BLaER1 (cell line): ENCODE results near the gene BCAP29.

Experiments
- H3K27ac ChIP-seq: shearing (Covaris generic); formaldehyde crosslinking; 2 replicates; pipeline ENCODE4 v1.8.1; 2022
- H3K27me3 ChIP-seq: shearing (Covaris generic); formaldehyde crosslinking; 2 replicates; pipeline ENCODE4 v1.8.1; 2022
- H3K36me3 ChIP-seq: shearing (Covaris generic); formaldehyde crosslinking; 2 replicates; pipeline ENCODE4 v1.8.1; 2022
- H3K4me1 ChIP-seq: shearing (Covaris generic); formaldehyde crosslinking; 2 replicates; pipeline ENCODE4 v1.8.1; 2022
- H3K4me2 ChIP-seq: shearing (Covaris generic); formaldehyde crosslinking; 2 replicates; pipeline ENCODE4 v1.8.1; 2022
- H3K4me3 ChIP-seq: shearing (Covaris generic); formaldehyde crosslinking; 2 replicates; pipeline ENCODE4 v1.8.1; 2022
- H3K9ac ChIP-seq: shearing (Covaris generic); formaldehyde crosslinking; 2 replicates; pipeline ENCODE4 v1.8.1; 2022
- H3K9me3 ChIP-seq: shearing (Covaris generic); formaldehyde crosslinking; 2 replicates; pipeline ENCODE4 v1.8.1; 2022
- H4K20me1 ChIP-seq: shearing (Covaris generic); formaldehyde crosslinking; 2 replicates; pipeline ENCODE4 v1.8.1; 2022
- Cebpa-rat ChIP-seq: shearing (Covaris generic); IDR thresholded peaks from 2 replicates; pipeline ENCODE4 v1.8.1; 2022

The BCAP29 gene

DNA sequence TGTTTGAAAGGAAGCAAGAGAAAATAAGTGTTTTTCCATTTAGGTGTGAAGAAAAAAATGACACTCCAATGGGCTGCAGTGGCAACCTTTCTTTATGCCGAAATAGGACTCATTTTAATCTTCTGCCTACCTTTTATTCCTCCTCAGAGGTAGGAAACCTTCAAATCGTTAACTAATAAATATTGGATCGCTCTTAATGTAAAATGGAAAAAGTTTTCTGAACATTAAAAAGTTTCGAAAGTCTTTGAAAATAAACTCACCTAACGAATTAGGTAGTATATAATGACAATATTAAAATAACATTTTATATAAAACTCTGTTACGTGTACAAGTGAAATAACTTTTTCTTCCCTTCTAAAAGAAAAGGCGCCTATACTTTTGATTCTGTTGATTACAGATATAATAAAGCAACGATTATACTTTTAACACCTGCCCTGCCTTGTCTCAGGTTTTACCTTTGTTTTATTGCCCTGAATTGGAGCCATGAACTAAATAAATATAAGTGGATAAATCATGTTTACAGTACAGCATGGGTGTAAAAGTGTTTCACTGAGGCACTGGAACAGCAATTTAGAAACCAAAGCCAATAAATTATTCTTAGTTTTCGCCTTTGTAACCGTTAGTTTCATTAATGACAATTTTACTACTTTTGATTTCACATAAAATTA is 804 bp downstream of the BCAP29 start:
- H3K27me3 ChIP-seq = peaks cover 35% of the 10 kb centered on the region
- H4K20me1 ChIP-seq = peaks cover 12% of the 10 kb centered on the region
- peak overlapping the region; percentile 82 for H3K4me3 ChIP-seq
- no peaks in the 10 kb centered on the region for H3K9me3 ChIP-seq
- peaks cover 10% of the 10 kb centered on the region for H3K36me3 ChIP-seq
- peak overlapping the region; percentile 83 for H3K27ac ChIP-seq
- H3K4me2 ChIP-seq = peak overlapping the region; percentile 78
- peak overlapping the region; percentile 83 for H3K9ac ChIP-seq
- peaks cover 17% of the 10 kb centered on the region for H3K4me1 ChIP-seq
- no peak for TF ChIP-seq Cebpa-rat

DNA sequence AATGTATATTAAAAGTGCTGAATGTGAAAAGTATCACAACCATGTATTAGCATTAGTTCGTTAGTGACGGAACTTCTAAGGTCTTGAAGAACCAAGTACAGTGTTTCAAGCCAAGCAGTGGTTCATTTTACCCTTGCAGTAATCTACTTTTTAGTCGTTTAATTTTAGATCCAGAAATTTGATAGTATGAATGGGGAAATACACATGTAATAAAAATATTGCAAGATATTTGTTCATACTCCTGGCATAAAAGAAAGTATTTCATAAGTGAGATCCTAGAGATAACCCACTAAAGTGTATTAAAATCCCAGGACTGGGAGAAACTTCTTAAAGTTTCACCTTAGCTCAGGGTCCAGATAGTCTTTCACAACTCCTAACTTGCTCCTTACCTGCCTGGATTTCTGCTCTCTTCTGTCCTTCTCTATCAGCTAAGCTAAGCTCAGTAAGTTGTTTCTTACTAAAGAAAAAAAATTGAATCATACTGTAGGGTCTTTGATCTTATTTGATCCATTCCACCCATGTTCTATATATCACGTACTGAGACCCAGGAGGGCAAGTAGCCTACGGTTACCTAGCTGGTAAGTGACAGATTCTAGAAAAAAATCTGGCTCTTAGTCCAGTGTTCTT is 1.5 kb downstream of the BCAP29 start:
- Histone ChIP-seq H3K27me3 (peaks cover 35% of the 10 kb centered on the region), H3K27ac (no peak overlapping the region), H3K9me3 (no peaks in the 10 kb centered on the region), H3K36me3 (0 out of 2 replicates have a peak, but pooled peaks cover 5% of the 10 kb centered on the region), H3K4me2 (no peak overlapping the region), H3K4me3 (no peak overlapping the region), H3K4me1 (peaks cover 17% of the 10 kb centered on the region), H4K20me1 (peaks cover 12% of the 10 kb centered on the region), H3K9ac (no peak overlapping the region)
- no peak for TF ChIP-seq Cebpa-rat

DNA sequence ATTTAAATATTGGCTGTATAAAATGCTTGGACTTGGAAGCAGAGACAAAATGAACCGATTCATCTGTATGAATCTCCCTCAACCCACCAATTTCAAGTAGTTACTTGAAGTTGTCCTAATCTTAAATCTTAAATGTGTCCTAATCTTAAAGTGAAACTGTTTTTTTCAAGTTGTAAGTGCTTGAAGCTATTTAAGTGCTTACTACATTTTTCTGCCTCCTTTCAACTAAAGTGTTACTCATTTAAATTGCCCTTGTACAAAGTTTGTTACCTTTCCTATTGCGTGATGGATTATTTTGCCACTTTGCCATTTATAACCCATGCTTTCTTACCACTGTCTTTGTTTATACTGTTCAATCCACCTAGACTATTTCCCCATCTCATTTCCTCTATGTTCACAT is 2.8 kb downstream of the BCAP29 start:
- no peak overlapping the region for H3K9ac ChIP-seq
- H4K20me1 ChIP-seq = peaks cover 12% of the 10 kb centered on the region
- 0 out of 2 replicates have a peak, but pooled peaks cover 5% of the 10 kb centered on the region for H3K36me3 ChIP-seq
- peaks cover 35% of the 10 kb centered on the region for H3K27me3 ChIP-seq
- H3K4me1 ChIP-seq = peaks cover 17% of the 10 kb centered on the region
- no peaks in the 10 kb centered on the region for H3K9me3 ChIP-seq
- no peak overlapping the region for H3K27ac ChIP-seq
- no peak for TF ChIP-seq Cebpa-rat
- no peak overlapping the region for H3K4me2 ChIP-seq
- H3K4me3 ChIP-seq = no peak overlapping the region

DNA sequence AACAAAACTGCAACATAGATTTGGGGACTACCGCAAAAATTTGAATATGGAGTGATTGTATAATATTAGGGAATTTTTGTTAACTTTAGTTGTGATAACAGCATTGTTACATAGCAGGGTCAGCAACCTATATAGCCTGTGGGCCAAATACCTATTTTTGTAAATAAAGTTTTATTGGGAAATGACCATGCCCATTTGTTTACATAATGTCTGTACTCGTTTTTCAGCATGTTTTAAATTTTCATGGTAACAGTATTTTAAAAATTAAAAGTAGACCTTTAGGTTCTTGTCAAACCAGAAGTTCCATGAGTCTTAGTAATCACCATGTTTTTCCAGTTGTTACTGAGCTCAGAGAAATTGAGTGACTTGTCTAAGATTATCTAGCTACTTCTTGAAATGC is 4.7 kb downstream of the BCAP29 start:
- H3K36me3 ChIP-seq = peaks cover 12% of the 10 kb centered on the region; the same call in 1 of the 2 replicates
- H3K9me3 ChIP-seq = no peaks in the 10 kb centered on the region
- TF ChIP-seq Cebpa-rat = no peak
- H3K9ac ChIP-seq = no peak overlapping the region
- H3K4me1 ChIP-seq = peaks cover 10% of the 10 kb centered on the region
- peaks cover 10% of the 10 kb centered on the region for H4K20me1 ChIP-seq
- H3K4me2 ChIP-seq = no peak overlapping the region
- peaks cover 23% of the 10 kb centered on the region for H3K27me3 ChIP-seq
- no peak overlapping the region for H3K4me3 ChIP-seq
- H3K27ac ChIP-seq = no peak overlapping the region

- Histone ChIP-seq H3K4me3 (no peak overlapping the region), H3K4me1 (no peaks in the 10 kb centered on the region), H4K20me1 (no peaks in the 10 kb centered on the region), H3K4me2 (no peak overlapping the region), H3K36me3 (peaks cover 12% of the 10 kb centered on the region; the same call in 1 of the 2 replicates), H3K27me3 (no peaks in the 10 kb centered on the region), H3K27ac (no peak overlapping the region), H3K9me3 (no peaks in the 10 kb centered on the region), H3K9ac (no peak overlapping the region)
- no peak for TF ChIP-seq Cebpa-rat
Measured at GRCh38 chr7:107588529-107589130, 8.6 kb downstream of the BCAP29 start.

DNA sequence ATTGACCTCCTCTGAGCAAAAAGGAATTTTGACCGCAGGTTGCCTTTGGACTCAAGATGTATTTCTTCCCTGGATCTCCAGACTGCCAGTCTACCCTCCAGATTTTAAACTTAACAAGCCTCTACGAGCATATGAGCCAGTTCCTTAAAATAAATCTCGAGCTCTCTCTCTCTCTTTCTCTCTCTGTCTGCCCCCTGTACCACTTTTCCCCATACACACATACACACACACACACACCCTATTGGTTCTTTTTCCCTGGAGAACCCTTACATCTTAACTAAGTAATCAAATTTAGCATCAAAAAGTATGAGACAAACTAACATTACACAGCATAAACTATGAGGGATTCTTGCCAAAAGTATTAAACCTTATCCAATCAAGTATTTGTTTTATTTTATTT is 11.4 kb downstream of the BCAP29 start:
- no peak overlapping the region for H3K4me2 ChIP-seq

GRCh38 chr7:107592361-107593024 is 12.4 kb downstream of the BCAP29 start:
- no peak overlapping the region for H3K4me2 ChIP-seq
- H4K20me1 ChIP-seq = no peaks in the 10 kb centered on the region
- H3K36me3 ChIP-seq = peaks cover 23% of the 10 kb centered on the region
- H3K27me3 ChIP-seq = no peaks in the 10 kb centered on the region
- no peaks in the 10 kb centered on the region for H3K9me3 ChIP-seq
- H3K4me3 ChIP-seq = no peak overlapping the region
- no peak overlapping the region for H3K9ac ChIP-seq
- no peak overlapping the region for H3K27ac ChIP-seq
- no peak for TF ChIP-seq Cebpa-rat
- H3K4me1 ChIP-seq = no peaks in the 10 kb centered on the region

More for the DNA sequence above, 11.4 kb downstream of the BCAP29 start:
- Histone ChIP-seq H3K4me3 (no peak overlapping the region), H4K20me1 (no peaks in the 10 kb centered on the region), H3K9me3 (no peaks in the 10 kb centered on the region), H3K27ac (no peak overlapping the region), H3K9ac (no peak overlapping the region), H3K4me1 (no peaks in the 10 kb centered on the region), H3K27me3 (no peaks in the 10 kb centered on the region), H3K36me3 (peaks cover 23% of the 10 kb centered on the region)
- TF ChIP-seq Cebpa-rat = no peak

DNA sequence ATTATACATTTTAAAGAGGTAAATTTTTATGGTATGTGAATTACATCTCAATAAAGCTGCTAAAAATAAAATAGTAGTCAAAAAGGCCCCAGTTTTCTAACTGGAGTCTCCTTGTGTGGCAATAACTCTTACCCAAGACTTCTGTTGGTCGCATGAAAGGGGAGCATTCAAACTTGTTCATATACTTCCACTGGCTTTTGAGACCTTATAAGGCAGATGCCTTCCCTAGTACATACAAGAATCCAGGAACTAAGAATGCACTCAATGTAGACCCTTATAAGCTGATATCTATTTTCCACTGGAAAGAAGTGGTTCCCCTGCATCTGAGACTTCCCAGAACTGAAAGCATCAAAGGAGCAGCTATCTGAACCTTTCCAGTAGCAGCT is 13.0 kb downstream of the BCAP29 start:
- Histone ChIP-seq H4K20me1 (no peaks in the 10 kb centered on the region), H3K4me2 (no peak overlapping the region)

DNA sequence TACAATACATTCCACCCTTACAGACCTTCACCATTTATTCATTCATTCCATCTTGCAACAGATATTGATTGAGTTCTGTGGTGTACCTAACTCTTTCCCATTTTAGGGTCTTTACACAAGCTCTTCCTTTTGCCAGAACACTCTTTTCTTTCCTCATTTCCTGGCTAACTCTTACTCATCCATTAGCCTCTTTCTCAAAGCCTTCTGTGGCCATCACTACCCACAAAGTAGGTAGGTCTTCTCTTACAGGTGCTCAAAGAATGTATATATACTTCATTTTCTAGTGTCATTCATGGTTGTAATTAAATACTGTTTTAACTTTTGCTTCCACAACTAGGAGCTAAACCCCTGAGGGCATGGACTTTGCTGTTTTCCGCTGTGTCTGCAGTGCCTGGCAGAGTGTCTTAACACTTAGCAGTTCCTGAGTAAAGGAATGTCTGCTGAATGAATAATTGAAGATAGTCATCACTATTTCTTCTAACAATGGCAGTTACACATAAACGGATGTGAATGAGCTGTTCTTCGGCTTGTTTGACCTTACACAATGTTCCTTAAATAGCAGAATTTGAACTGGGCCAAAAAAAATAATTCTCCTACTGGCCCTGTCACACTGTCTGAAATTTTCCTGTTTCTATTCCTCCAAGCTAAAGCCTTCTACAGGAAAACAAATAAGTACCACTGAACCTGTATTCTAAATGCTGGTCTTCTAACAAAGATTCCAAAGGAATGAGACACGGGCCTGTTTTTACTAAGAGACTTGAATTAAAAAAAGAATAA is 15.1 kb downstream of the BCAP29 start:
- no peak for TF ChIP-seq Cebpa-rat
- Histone ChIP-seq H4K20me1 (no peaks in the 10 kb centered on the region), H3K4me1 (no peaks in the 10 kb centered on the region), H3K9ac (no peak overlapping the region), H3K4me3 (no peak overlapping the region), H3K27me3 (no peaks in the 10 kb centered on the region), H3K4me2 (no peak overlapping the region), H3K36me3 (peaks cover 16% of the 10 kb centered on the region), H3K9me3 (no peaks in the 10 kb centered on the region), H3K27ac (no peak overlapping the region)

More for the DNA sequence above, 13.0 kb downstream of the BCAP29 start:
- no peak overlapping the region for H3K27ac ChIP-seq
- TF ChIP-seq Cebpa-rat = no peak
- H3K36me3 ChIP-seq = peaks cover 23% of the 10 kb centered on the region
- H3K4me3 ChIP-seq = no peak overlapping the region
- no peaks in the 10 kb centered on the region for H3K4me1 ChIP-seq
- H3K27me3 ChIP-seq = no peaks in the 10 kb centered on the region
- no peaks in the 10 kb centered on the region for H3K9me3 ChIP-seq
- H3K9ac ChIP-seq = no peak overlapping the region
